ENCODE data around the gene EPB41L4B. TPM values are rescaled to one million over a fixed set of nuclear protein-coding genes. Genes with fewer than 3 reads are reported as not detected.

The EPB41L4B gene
- polyA plus RNA-seq, 3 donors, result 13.4 to 17.3 (median 14.3) TPM

GRCh38 chr9:109213285-109214121, 107.4 kb downstream of the EPB41L4B start:
- no peak for DNase-seq (ENCODE audit: low read depth in 3 of 3, low spot score in 2 of 3)

GRCh38 chr9:109212768-109213167, 108.1 kb downstream of the EPB41L4B start:
- no peak for DNase-seq (ENCODE audit: low read depth in 3 of 3, low spot score in 2 of 3)

GRCh38 chr9:109206670-109207069, 114.2 kb downstream of the EPB41L4B start:
- no peak for DNase-seq (ENCODE audit: low read depth in 3 of 3, low spot score in 2 of 3)

- no peak for DNase-seq (ENCODE audit: low read depth in 3 of 3, low spot score in 2 of 3)
Observed at GRCh38 chr9:109205526-109205925, 115.3 kb downstream of the EPB41L4B start.

- DNase-seq (ENCODE audit: low read depth in 3 of 3, low spot score in 2 of 3), result no peak
Observed at GRCh38 chr9:109203761-109204360, 117.0 kb downstream of the EPB41L4B start.

- DNase-seq (ENCODE audit: low read depth in 3 of 3, low spot score in 2 of 3), result no peak
Observed at GRCh38 chr9:109199676-109200075, 121.2 kb downstream of the EPB41L4B start.

- DNase-seq (ENCODE audit: low read depth in 3 of 3, low spot score in 2 of 3), result no peak
Observed at GRCh38 chr9:109198736-109199382, 122.0 kb downstream of the EPB41L4B start.

- DNase-seq (ENCODE audit: low read depth in 3 of 3, low spot score in 2 of 3), result no peak
Observed at GRCh38 chr9:109193974-109194556, 126.8 kb downstream of the EPB41L4B start.

- DNase-seq (ENCODE audit: low read depth in 3 of 3, low spot score in 2 of 3), result peak in 1 of 3 donors; percentile 6
Observed at GRCh38 chr9:109192732-109193361, 128.0 kb downstream of the EPB41L4B start.

- DNase-seq (ENCODE audit: low read depth in 3 of 3, low spot score in 2 of 3), result no peak
Observed at GRCh38 chr9:109191746-109192145, 129.1 kb downstream of the EPB41L4B start.

- DNase-seq (ENCODE audit: low read depth in 3 of 3, low spot score in 2 of 3), result no peak
Observed at GRCh38 chr9:109190151-109190550, 130.7 kb downstream of the EPB41L4B start.

GRCh38 chr9:109186857-109187520, 133.9 kb downstream of the EPB41L4B start:
- no peak for DNase-seq (ENCODE audit: low read depth in 3 of 3, low spot score in 2 of 3)

GRCh38 chr9:109182940-109183798, 137.7 kb downstream of the EPB41L4B start:
- DNase-seq (ENCODE audit: low read depth in 3 of 3, low spot score in 2 of 3), result no peak

GRCh38 chr9:109182550-109182939, 138.3 kb downstream of the EPB41L4B start:
- DNase-seq (ENCODE audit: low read depth in 3 of 3, low spot score in 2 of 3), result no peak

- DNase-seq (ENCODE audit: low read depth in 3 of 3, low spot score in 2 of 3), result no peak
Observed at GRCh38 chr9:109181284-109181683, 139.6 kb downstream of the EPB41L4B start.

- no peak for DNase-seq (ENCODE audit: low read depth in 3 of 3, low spot score in 2 of 3)
Observed at GRCh38 chr9:109179801-109180523, 140.9 kb downstream of the EPB41L4B start.

GRCh38 chr9:109176963-109177362, 143.9 kb downstream of the EPB41L4B start:
- no peak for DNase-seq (ENCODE audit: low read depth in 3 of 3, low spot score in 2 of 3)

GRCh38 chr9:109176386-109176785, 144.5 kb downstream of the EPB41L4B start:
- DNase-seq (ENCODE audit: low read depth in 3 of 3, low spot score in 2 of 3), result no peak

- DNase-seq (ENCODE audit: low read depth in 3 of 3, low spot score in 2 of 3), result no peak
Observed at GRCh38 chr9:109172935-109173334, 147.9 kb downstream of the EPB41L4B start.

Data from right renal cortex interstitium (tissue), 3 donors.